Esophagus muscularis mucosa (tissue), 4 donors: Measurements from ENCODE around the gene GOLGA1. TPM values are rescaled to one million over a fixed set of nuclear protein-coding genes. Genes with fewer than 3 reads are reported as not detected.
"Not testable (repeated sequence)": the region's sequence is repeated elsewhere in the genome, so short reads cannot be mapped to it uniquely, and the experiment has no call there.

Source experiments
- DNase-seq: peaks from one replicate; pipeline ENCODE4 v3.0.0-alpha.2; 2017; ENCODE audit errors: extremely low spot score
- H3K27ac ChIP-seq, 4 donors: fragments of 200-600 bp; sonication (generic); replicated peaks in 1 of 4; 1 replicate in 3 of 4; 2 replicates in 1 of 4; pipeline ENCODE4 v1.5.1; 2016 to 2019; ENCODE audit warnings: mild to moderate bottlenecking in 1 of 4
- H3K27me3 ChIP-seq, 4 donors: fragments of 200-600 bp; sonication (generic); one replicate each; pipeline versions ENCODE4 v1.5.1 to v1.6.0; 2016 to 2019
- H3K36me3 ChIP-seq, 4 donors: fragments of 200-600 bp; sonication (generic); one replicate each; pipeline ENCODE4 v1.5.1; 2016 to 2019
- H3K4me1 ChIP-seq, 4 donors: fragments of 200-600 bp; sonication (generic); one replicate each; pipeline ENCODE4 v1.5.1; 2016 to 2019
- H3K4me3 ChIP-seq, 4 donors: fragments of 200-600 bp; sonication (generic); 1 replicate in 2 of 4; 2 replicates in 2 of 4; pipeline ENCODE4 v1.5.1; 2016 to 2019; ENCODE audit warnings: mild to moderate bottlenecking in 4 of 4, moderate library complexity in 1 of 4
- H3K9me3 ChIP-seq, 4 donors: fragments of 200-600 bp; sonication (generic); 1 replicate in 3 of 4; 2 replicates in 1 of 4; pipeline ENCODE4 v1.5.1; 2016 to 2019
- EP300 ChIP-seq: sonication (generic); formaldehyde crosslinking; IDR thresholded peaks from one replicate; pipeline ENCODE4 v1.6.1; 2017; ENCODE audit warnings: antibody characterized with exemption
- POLR2A ChIP-seq: fragments of 450-650 bp; IDR thresholded peaks from one replicate; pipeline ENCODE4 v1.6.1; 2017; ENCODE audit warnings: antibody characterized with exemption, moderate library complexity, mild to moderate bottlenecking, low read depth
- POLR2AphosphoS5 ChIP-seq, 2 donors: sonication (generic); formaldehyde crosslinking; IDR thresholded peaks; one replicate each; pipeline ENCODE4 v1.6.1; 2017; ENCODE audit warnings: antibody characterized with exemption in 2 of 2
- WGBS: methylation state at CpG from one replicate; pipeline ENCODE4 v1.1.5; 2018; 5-methylcytosine and 5-hydroxymethylcytosine counted together
- intact Hi-C: fragments of 100-400 bp; cut with DNase I; formaldehyde crosslinking; loops from one replicate; pipeline ENCODE4 v1.15.1; 2023
- total RNA-seq, 4 donors: library from RNA; depleted of rRNA; stranded (reverse); fragments of >200 nt; gene quantifications; one replicate each; pipeline versions ENCODE4 v1.1.0 to v1.2.1, GENCODE V29; 2016
- TF ChIP-seq, protein P1 (sequence below), 3 experiments: fragments of 200-600 bp in 2 of 3; fragments of 450-650 bp in 1 of 3; sonication (generic) in 2 of 3; IDR thresholded peaks; one replicate each; pipeline ENCODE4 v1.5.1; 2017 to 2019; ENCODE audit warnings: antibody characterized with exemption in 3 of 3, mild to moderate bottlenecking in 2 of 3, moderate library complexity in 1 of 3

The GOLGA1 gene
- total RNA-seq, 4 donors from 2014 or later: 22.5 to 26.5 (median 24.7) TPM

DNA sequence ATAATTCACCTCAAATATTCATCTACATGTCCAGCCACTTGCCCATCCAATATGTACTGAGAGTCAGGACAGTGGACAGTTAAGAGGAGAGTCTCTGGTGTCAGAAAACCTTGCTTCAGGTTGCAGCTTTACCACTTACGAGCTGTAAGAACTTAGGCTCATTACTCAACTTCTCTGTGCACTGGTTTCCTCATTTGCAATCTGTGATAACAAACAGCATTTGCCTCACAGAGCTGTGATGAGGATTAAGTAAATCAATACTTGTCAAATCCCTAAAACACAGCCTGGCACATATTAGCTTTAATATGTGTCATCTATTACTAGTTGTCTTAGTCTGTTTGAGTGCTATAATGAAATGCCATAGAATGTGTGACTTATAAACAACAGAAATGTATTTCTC lies 8.6 kb downstream of the GOLGA1 start:
- Histone ChIP-seq H3K9me3 (no peaks in the 10 kb centered on the region), H3K27me3 (no peaks in the 10 kb centered on the region), H3K36me3 (peaks cover 12 to 96% (median 89%) of the 10 kb centered on the region in 4 donors), H3K27ac (no peak overlapping the region), H3K4me3 (no peak overlapping the region), H3K4me1 (no peaks in the 10 kb centered on the region)
- DNase-seq: no peak
- TF ChIP-seq EP300: no peak
- no peak for TF ChIP-seq POLR2AphosphoS5 (IDR thresholded peaks at IDR 0.05)
- TF ChIP-seq, protein P1, sequence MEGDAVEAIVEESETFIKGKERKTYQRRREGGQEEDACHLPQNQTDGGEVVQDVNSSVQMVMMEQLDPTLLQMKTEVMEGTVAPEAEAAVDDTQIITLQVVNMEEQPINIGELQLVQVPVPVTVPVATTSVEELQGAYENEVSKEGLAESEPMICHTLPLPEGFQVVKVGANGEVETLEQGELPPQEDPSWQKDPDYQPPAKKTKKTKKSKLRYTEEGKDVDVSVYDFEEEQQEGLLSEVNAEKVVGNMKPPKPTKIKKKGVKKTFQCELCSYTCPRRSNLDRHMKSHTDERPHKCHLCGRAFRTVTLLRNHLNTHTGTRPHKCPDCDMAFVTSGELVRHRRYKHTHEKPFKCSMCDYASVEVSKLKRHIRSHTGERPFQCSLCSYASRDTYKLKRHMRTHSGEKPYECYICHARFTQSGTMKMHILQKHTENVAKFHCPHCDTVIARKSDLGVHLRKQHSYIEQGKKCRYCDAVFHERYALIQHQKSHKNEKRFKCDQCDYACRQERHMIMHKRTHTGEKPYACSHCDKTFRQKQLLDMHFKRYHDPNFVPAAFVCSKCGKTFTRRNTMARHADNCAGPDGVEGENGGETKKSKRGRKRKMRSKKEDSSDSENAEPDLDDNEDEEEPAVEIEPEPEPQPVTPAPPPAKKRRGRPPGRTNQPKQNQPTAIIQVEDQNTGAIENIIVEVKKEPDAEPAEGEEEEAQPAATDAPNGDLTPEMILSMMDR (IDR thresholded peaks at IDR 0.05): no peak
- no peak for TF ChIP-seq POLR2A
- intact Hi-C loops: no loop called here
- WGBS: 68% methylated on average over 1 of the region's 1 CpG

DNA sequence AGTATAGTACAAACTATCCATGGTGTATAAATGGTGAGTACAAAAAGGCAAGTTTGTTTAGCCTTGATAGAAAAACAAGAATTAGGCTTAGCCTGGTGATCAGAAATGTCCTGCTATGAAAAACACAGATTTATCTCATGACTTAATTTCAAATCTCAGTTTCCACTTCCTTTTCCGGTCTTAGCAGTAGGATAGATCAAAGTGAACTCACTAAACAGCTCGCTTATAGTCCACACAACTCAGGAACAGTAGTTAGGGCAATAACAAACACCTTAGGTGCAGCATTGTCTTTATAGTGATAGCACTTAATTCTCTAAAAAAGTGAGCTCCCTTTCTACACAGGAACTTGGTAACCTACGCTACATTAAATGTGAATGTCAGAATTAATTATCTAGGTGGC lies 11.4 kb downstream of the GOLGA1 start:
- 89% methylated on average over 3 of the region's 3 CpGs for WGBS
- Histone ChIP-seq H3K4me3 (no peak overlapping the region), H3K27ac (no peak overlapping the region), H3K27me3 (no peaks in the 10 kb centered on the region), H3K9me3 (no peaks in the 10 kb centered on the region), H3K4me1 (no peaks in the 10 kb centered on the region), H3K36me3 (peaks cover 15 to 94% (median 85%) of the 10 kb centered on the region in 4 donors)
- intact Hi-C loops: no loop called here
- DNase-seq: no peak
- TF ChIP-seq POLR2A (no peak), EP300 (no peak), POLR2AphosphoS5 (IDR thresholded peaks at IDR 0.05) (no peak)
- TF ChIP-seq, protein P1 (IDR thresholded peaks at IDR 0.05): no peak

DNA sequence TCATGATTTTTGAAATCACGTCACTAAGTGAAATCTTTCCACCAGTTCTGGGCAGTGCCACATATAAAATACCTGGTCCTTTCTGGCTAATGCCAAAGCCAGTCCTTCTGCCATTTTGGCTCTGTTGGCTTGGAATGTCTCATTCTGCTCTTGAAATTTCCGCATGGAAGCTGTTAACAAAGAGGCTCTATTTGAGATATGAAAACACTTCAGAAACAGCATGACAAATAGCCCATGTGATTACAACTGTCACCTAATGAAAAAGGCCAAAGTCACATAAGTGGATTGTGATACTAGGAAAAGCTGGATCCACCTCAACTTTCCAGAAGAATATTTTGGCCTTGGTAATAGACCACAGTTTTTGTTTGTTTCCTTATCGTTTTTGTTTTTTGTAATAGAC lies 12.8 kb downstream of the GOLGA1 start:
- DNase-seq: no peak

DNA sequence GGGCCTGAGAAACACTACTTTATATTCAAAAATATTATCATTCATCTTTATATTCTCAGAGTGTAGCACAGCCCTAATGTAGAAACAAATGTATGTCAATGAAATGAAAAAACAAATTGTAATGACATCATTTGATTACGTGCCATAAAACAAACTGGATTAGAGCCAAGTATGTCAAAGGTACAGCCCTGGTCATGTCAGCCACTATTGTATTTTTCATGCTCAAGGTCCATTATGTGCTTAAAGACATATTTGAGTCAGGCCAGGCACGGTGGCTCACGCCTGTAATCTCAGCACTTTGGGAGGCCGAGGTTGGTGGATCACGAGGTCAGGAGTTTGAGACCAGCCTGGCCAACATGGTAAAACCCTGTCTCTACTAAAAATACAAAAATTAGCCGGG lies 20.5 kb downstream of the GOLGA1 start:
- H3K9me3 ChIP-seq, intact Hi-C loops, DNase-seq, H3K4me1 ChIP-seq, H3K4me3 ChIP-seq, H3K27me3 ChIP-seq, H3K27ac ChIP-seq: not testable (repeated sequence)
- 92% methylated on average over 6 of the region's 6 CpGs for WGBS
- H3K36me3 ChIP-seq: peaks cover 39 to 82% (median 63%) of the 10 kb centered on the region in 4 donors

More for the DNA sequence above, 12.8 kb downstream of the GOLGA1 start:
- Histone ChIP-seq H3K4me1 (no peaks in the 10 kb centered on the region), H3K27me3 (no peaks in the 10 kb centered on the region), H3K27ac (no peak overlapping the region), H3K9me3 (no peaks in the 10 kb centered on the region), H3K4me3 (no peak overlapping the region), H3K36me3 (peaks cover 17 to 94% (median 79%) of the 10 kb centered on the region in 4 donors)
- 94% methylated on average over 3 of the region's 3 CpGs for WGBS
- TF ChIP-seq POLR2AphosphoS5 (IDR thresholded peaks at IDR 0.05): no peak
- TF ChIP-seq POLR2A: no peak
- TF ChIP-seq, protein P1 (IDR thresholded peaks at IDR 0.05): no peak
- no peak for TF ChIP-seq EP300
- intact Hi-C loops: no loop called here

- Histone ChIP-seq H3K27ac (no peak overlapping the region), H3K27me3 (no peaks in the 10 kb centered on the region), H3K4me1 (no peaks in the 10 kb centered on the region), H3K36me3 (peaks cover 28 to 84% (median 77%) of the 10 kb centered on the region in 4 donors), H3K4me3 (no peak overlapping the region), H3K9me3 (no peaks in the 10 kb centered on the region)
- WGBS: 76% methylated on average over 5 of the region's 5 CpGs
- TF ChIP-seq, protein P1 (IDR thresholded peaks at IDR 0.05): no peak
- intact Hi-C loops: no loop called here
- DNase-seq: no peak
Observed at GRCh38 chr9:124914753-124915405, 26.0 kb downstream of the GOLGA1 start.
